HL-60 (cell line): ENCODE measurements around the gene CCT8.

Experiments used
- DNase-seq, 2 experiments: peaks; one replicate each; pipeline ENCODE4 v3.0.0-alpha.2; 2010 to 2020; ENCODE audit warnings: low read depth in 1 of 2, low spot score in 1 of 2
- H3K27ac ChIP-seq: fragments of 250-450 bp; sonication (Bioruptor Pico); replicated peaks from 2 replicates; pipeline ENCODE4 v1.5.1; 2020; ENCODE audit warnings: mild to moderate bottlenecking, moderate library complexity
- H3K27me3 ChIP-seq: fragments of 250-450 bp; sonication (Bioruptor Pico); 2 replicates; pipeline ENCODE4 v1.5.1; 2021; ENCODE audit warnings: mild to moderate bottlenecking, moderate library complexity; ENCODE audit not compliant: insufficient read depth, poor library complexity, severe bottlenecking
- H3K4me3 ChIP-seq: replicated peaks from 2 replicates; pipeline ENCODE4 v1.5.1; 2011; ENCODE audit warnings: mild to moderate bottlenecking, control low read depth, low read length; ENCODE audit not compliant: insufficient read depth
- GABPA ChIP-seq: IDR thresholded peaks from 2 replicates; pipeline ENCODE4 v1.6.1; 2012; ENCODE audit warnings: low read depth
- POLR2AphosphoS5 ChIP-seq: IDR thresholded peaks from 2 replicates; pipeline ENCODE4 v1.6.1; 2012; ENCODE audit warnings: low read depth
- SPI1 ChIP-seq: IDR thresholded peaks from 2 replicates; pipeline ENCODE4 v1.6.1; 2012; ENCODE audit warnings: low read depth, mild to moderate bottlenecking, borderline replicate concordance
- TF ChIP-seq, protein P1 (sequence below): IDR thresholded peaks from one replicate; pipeline ENCODE4 v1.5.1; 2011; ENCODE audit warnings: low read length, control low read depth, inconsistent platforms; ENCODE audit not compliant: insufficient read depth
- TF ChIP-seq, protein P2 (sequence below): IDR thresholded peaks from 2 replicates; pipeline ENCODE4 v1.6.1; 2012; ENCODE audit warnings: low read depth; ENCODE audit not compliant: insufficient replicate concordance

Gene CCT8

DNA sequence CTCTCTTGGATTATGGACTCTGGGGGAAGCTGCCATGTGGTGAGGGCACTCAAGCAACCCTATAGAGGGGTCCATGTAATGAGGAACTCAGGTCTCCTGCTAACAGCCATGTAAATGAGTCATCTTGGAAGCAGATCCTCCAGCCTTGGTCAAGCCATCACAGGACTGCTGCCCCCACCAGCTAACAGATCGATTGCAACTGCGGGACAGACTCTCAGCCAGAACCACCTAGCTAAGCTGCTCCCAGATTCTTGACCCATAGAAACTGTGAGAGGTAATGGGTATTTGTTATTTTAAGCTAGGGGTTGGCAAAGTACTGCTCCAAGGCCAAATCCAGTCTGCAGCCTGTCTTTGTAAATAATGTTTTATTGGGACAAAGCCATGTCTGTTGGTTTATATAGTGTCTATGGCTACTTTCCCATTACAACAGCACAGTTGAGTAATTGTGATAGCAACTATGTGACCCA, 29.4 kb upstream of the CCT8 start:
- TF ChIP-seq GABPA (no peak), POLR2AphosphoS5 (no peak), SPI1 (no peak)
- TF ChIP-seq, protein P1, sequence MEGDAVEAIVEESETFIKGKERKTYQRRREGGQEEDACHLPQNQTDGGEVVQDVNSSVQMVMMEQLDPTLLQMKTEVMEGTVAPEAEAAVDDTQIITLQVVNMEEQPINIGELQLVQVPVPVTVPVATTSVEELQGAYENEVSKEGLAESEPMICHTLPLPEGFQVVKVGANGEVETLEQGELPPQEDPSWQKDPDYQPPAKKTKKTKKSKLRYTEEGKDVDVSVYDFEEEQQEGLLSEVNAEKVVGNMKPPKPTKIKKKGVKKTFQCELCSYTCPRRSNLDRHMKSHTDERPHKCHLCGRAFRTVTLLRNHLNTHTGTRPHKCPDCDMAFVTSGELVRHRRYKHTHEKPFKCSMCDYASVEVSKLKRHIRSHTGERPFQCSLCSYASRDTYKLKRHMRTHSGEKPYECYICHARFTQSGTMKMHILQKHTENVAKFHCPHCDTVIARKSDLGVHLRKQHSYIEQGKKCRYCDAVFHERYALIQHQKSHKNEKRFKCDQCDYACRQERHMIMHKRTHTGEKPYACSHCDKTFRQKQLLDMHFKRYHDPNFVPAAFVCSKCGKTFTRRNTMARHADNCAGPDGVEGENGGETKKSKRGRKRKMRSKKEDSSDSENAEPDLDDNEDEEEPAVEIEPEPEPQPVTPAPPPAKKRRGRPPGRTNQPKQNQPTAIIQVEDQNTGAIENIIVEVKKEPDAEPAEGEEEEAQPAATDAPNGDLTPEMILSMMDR = no peak
- TF ChIP-seq, protein P2, sequence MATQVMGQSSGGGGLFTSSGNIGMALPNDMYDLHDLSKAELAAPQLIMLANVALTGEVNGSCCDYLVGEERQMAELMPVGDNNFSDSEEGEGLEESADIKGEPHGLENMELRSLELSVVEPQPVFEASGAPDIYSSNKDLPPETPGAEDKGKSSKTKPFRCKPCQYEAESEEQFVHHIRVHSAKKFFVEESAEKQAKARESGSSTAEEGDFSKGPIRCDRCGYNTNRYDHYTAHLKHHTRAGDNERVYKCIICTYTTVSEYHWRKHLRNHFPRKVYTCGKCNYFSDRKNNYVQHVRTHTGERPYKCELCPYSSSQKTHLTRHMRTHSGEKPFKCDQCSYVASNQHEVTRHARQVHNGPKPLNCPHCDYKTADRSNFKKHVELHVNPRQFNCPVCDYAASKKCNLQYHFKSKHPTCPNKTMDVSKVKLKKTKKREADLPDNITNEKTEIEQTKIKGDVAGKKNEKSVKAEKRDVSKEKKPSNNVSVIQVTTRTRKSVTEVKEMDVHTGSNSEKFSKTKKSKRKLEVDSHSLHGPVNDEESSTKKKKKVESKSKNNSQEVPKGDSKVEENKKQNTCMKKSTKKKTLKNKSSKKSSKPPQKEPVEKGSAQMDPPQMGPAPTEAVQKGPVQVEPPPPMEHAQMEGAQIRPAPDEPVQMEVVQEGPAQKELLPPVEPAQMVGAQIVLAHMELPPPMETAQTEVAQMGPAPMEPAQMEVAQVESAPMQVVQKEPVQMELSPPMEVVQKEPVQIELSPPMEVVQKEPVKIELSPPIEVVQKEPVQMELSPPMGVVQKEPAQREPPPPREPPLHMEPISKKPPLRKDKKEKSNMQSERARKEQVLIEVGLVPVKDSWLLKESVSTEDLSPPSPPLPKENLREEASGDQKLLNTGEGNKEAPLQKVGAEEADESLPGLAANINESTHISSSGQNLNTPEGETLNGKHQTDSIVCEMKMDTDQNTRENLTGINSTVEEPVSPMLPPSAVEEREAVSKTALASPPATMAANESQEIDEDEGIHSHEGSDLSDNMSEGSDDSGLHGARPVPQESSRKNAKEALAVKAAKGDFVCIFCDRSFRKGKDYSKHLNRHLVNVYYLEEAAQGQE = no peak
- no peak for DNase-seq
- H3K27me3 ChIP-seq = no peaks in the 10 kb centered on the region
- no peak overlapping the region for H3K4me3 ChIP-seq
- no peak overlapping the region for H3K27ac ChIP-seq

DNA sequence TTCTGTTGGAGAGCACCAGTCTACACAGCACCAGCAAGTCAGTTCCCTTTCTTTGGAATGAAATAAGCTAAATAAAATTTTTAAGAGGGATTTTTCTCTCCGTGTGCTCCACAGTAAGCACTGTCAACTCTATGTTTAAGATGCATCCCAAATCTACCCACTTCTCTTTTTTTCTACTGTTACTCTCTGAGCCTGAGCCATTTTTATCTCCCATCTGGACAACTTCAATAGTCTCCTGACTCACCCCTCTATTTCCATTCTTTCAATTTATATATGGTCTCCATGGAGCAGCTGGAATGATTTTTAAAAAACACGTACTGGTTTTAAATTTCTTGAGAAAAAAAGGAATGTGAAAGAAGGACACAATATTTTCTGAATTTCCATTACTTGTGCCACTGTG, 24.7 kb upstream of the CCT8 start:
- DNase-seq = no peak
- H3K27me3 ChIP-seq = no peaks in the 10 kb centered on the region
- no peak overlapping the region for H3K4me3 ChIP-seq
- H3K27ac ChIP-seq = peak overlapping the region; percentile 84; the same call in 1 of the 2 replicates
- TF ChIP-seq SPI1 = peak; percentile 65
- TF ChIP-seq, protein P1 = no peak

DNA sequence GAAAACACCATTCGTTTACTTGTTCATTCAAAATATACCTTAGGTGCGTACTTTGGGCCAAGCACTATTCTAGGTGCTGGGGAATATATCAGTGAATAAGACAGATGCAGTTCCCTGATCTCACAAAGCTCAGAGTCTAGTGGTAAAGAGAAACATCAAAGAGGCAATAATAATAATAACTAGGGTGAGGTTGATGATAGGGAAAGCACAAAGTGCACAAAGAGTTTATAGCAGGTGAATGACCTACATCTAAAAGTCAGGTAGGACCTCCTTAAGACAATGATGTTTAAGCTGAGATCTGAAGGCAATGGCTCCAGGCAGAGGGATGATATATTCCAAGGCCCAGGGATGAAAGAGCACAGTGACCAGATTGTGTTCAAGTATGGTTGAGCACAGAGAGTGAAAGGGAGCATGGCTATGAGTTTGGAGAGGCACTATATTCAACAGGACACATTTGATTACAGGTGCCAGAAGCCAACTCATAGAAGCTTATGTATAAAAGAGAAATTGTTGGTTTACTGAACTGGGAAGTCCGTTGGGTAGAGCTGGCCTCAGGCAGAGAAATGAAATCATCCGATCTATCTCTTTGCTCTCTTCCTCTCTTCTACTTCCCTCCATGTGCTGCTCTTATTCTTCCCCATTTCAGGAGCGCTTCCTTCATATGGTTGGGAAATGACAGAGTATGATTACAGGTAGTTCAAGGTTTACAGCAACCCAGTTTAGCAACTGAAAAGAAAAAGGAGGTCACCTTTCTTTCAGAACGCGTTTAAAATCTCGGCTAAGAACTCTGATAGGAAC, 23.0 kb upstream of the CCT8 start:
- peak in 1 of 2 experiments; percentile 51 for DNase-seq
- Histone ChIP-seq H3K27ac (peak overlapping the region; percentile 24), H3K27me3 (no peaks in the 10 kb centered on the region), H3K4me3 (no peak overlapping the region)
- TF ChIP-seq, protein P2 = no peak
- TF ChIP-seq POLR2AphosphoS5 (no peak), SPI1 (peak; percentile 67; the same call in 1 of the 2 replicates)
- TF ChIP-seq, protein P1 = no peak
